Epithelial cell of proximal tubule (primary cell): ENCODE measurements around the gene GOLT1A. TPM values are rescaled to one million over a fixed set of nuclear protein-coding genes. Genes with fewer than 3 reads are reported as not detected.

Source experiments
- DNase-seq: peaks from one replicate; pipeline ENCODE4 v3.0.0-alpha.2; 2011; ENCODE audit warnings: low read depth
- H3K4me3 ChIP-seq: 2 replicates; pipeline ENCODE4 v1.5.1; 2011; ENCODE audit warnings: low read depth, mild to moderate bottlenecking, low read length
- CTCF ChIP-seq: conservative IDR thresholded peaks from 2 replicates; pipeline ENCODE4 v1.5.1; 2012; ENCODE audit warnings: low read depth, mild to moderate bottlenecking, low read length
- total RNA-seq: library from RNA; depleted of rRNA; stranded (reverse); fragments of >200 nt; gene quantifications from 2 replicates; pipeline ENCODE4 v1.2.3, GENCODE V29; 2015

The GOLT1A gene
- total RNA-seq, result 1.7 and 3.0 TPM in 2 replicates

- peak; percentile 73 for TF ChIP-seq CTCF
- DNase-seq, result peak; percentile 79
- peak within 1 kb of the TSS; percentile 50 for H3K4me3 ChIP-seq
Observed at GRCh38 chr1:204213668-204214662, at the start of gene GOLT1A. Gene GOLT1A, minus strand, starts transcription at chr1:204213988. Its CDS starts 82 bp downstream, at chr1:204213906.

- H3K4me3 ChIP-seq, result no peak overlapping the region
- no peak for DNase-seq
- no peak for TF ChIP-seq CTCF
Observed at GRCh38 chr1:204263254-204263910, 49.6 kb upstream of the GOLT1A start.

GRCh38 chr1:204262506-204263253, 48.9 kb upstream of the GOLT1A start:
- no peak for DNase-seq
- H3K4me3 ChIP-seq, result no peak overlapping the region
- TF ChIP-seq CTCF, result no peak

GRCh38 chr1:204261746-204262505, 48.1 kb upstream of the GOLT1A start:
- TF ChIP-seq CTCF, result no peak
- H3K4me3 ChIP-seq, result no peak overlapping the region
- DNase-seq, result no peak

GRCh38 chr1:204261266-204261665, 47.5 kb upstream of the GOLT1A start:
- no peak for TF ChIP-seq CTCF
- no peak for DNase-seq
- H3K4me3 ChIP-seq, result no peak overlapping the region

GRCh38 chr1:204260601-204261197, 46.9 kb upstream of the GOLT1A start:
- TF ChIP-seq CTCF, result no peak
- H3K4me3 ChIP-seq, result no peak overlapping the region
- no peak for DNase-seq
